Fibroblast of lung (primary cell): ENCODE measurements around the gene C20orf202. TPM values are rescaled to one million over a fixed set of nuclear protein-coding genes. Genes with fewer than 3 reads are reported as not detected.

ENCODE experiments used
- DNase-seq, 2 donors: peaks; one replicate each; pipeline versions ENCODE4 v3.0.0 to v3.0.0-alpha.2; 2010; ENCODE audit warnings: low read depth in 2 of 2
- H2AFZ ChIP-seq: 2 replicates; pipeline ENCODE4 v1.5.1; 2012; ENCODE audit warnings: low read length, control low read depth, inconsistent platforms
- H3K27ac ChIP-seq: 2 replicates; pipeline ENCODE4 v1.5.1; 2011; ENCODE audit warnings: low read length, control low read depth; ENCODE audit not compliant: insufficient read depth
- H3K27me3 ChIP-seq: 2 replicates; pipeline ENCODE4 v1.5.1; 2011; ENCODE audit warnings: mild to moderate bottlenecking, low read length; ENCODE audit not compliant: control insufficient read depth, insufficient read depth
- H3K36me3 ChIP-seq: 2 replicates; pipeline ENCODE4 v1.5.1; 2011; ENCODE audit warnings: low read length; ENCODE audit not compliant: control insufficient read depth, insufficient read depth
- H3K4me1 ChIP-seq: 2 replicates; pipeline ENCODE4 v1.5.1; 2011; ENCODE audit warnings: low read length; ENCODE audit not compliant: control insufficient read depth, insufficient read depth; ENCODE audit errors: extremely low read depth
- H3K4me2 ChIP-seq: 2 replicates; pipeline ENCODE4 v1.5.1; 2011; ENCODE audit warnings: low read length, control low read depth; ENCODE audit not compliant: insufficient read depth; ENCODE audit errors: extremely low read depth
- H3K4me3 ChIP-seq, 4 experiments: fragments of 200-600 bp in 1 of 4; sonication (generic) in 1 of 4; replicated peaks in 1 of 4; 2 replicates each; pipeline ENCODE4 v1.5.1; 2011 to 2016; ENCODE audit warnings: low read length in 4 of 4, low read depth in 3 of 4, mild to moderate bottlenecking in 3 of 4, control low read depth in 2 of 4, inconsistent platforms in 1 of 4, mixed read lengths in 1 of 4; ENCODE audit not compliant: insufficient read depth in 1 of 4; ENCODE audit errors: control extremely low read depth in 1 of 4
- H3K79me2 ChIP-seq: 2 replicates; pipeline ENCODE4 v1.5.1; 2012; ENCODE audit warnings: mild to moderate bottlenecking, low read length, inconsistent platforms; ENCODE audit not compliant: control insufficient read depth, insufficient read depth
- H3K9ac ChIP-seq: 2 replicates; pipeline ENCODE4 v1.5.1; 2011; ENCODE audit warnings: mild to moderate bottlenecking, low read length, control low read depth; ENCODE audit not compliant: insufficient read depth
- H3K9me3 ChIP-seq: 2 replicates; pipeline ENCODE4 v1.5.1; 2012; ENCODE audit warnings: low read depth, low read length; ENCODE audit not compliant: control insufficient read depth, insufficient read depth
- H4K20me1 ChIP-seq: 2 replicates; pipeline ENCODE4 v1.5.1; 2011; ENCODE audit warnings: low read length; ENCODE audit not compliant: control insufficient read depth, insufficient read depth; ENCODE audit errors: extremely low read depth
- EZH2 ChIP-seq: IDR thresholded peaks from 2 replicates; pipeline ENCODE4 v1.5.1; 2012; ENCODE audit warnings: low read length, control low read depth, mild to moderate bottlenecking; ENCODE audit errors: missing control alignments
- polyA plus RNA-seq, 2 donors: library from polyadenylated mRNA; depleted of rRNA in 1 of 2; stranded (reverse) in 1 of 2; unstranded in 1 of 2; fragments of >200 nt; gene quantifications; 2 replicates each; pipeline ENCODE4 v1.2.1, GENCODE V29; 2011 to 2012; ENCODE audit warnings: missing spikeins in 1 of 2
- total RNA-seq: library from RNA; depleted of rRNA; stranded (reverse); fragments of >200 nt; gene quantifications from 2 replicates; pipeline ENCODE4 v1.2.1, GENCODE V29; 2014
- TF ChIP-seq, protein P1 (sequence below), 2 donors: IDR thresholded peaks in 1 of 2; conservative IDR thresholded peaks in 1 of 2; 1 replicate in 1 of 2; 2 replicates in 1 of 2; pipeline ENCODE4 v1.5.1; 2011 to 2012; ENCODE audit warnings: low read length in 2 of 2, control low read depth in 1 of 2, inconsistent platforms in 1 of 2, low read depth in 1 of 2, mild to moderate bottlenecking in 1 of 2

Gene C20orf202
- total and polyA plus RNA-seq, 2 donors (not counting 1 experiment from before 2014, with no cell fraction given), result under 0.01 TPM; not detected in 1

DNA sequence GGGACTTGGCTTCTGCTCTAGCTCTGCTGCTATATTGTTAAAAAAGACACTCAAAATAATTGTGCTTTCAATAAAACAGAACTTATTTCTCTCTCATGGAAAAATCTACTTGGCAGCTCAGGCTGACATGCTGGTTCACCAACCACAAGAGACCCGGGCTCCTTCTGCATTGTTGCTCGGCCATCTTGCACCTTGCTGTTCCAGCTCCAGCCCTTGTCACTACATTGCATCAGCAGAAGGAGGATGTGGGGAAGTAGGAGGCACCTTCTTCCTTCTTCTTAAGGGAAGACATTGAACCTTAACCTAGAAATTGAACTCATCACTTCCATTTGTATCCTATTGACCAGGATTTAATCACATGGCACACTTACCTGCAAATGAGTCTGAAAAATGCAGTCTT, 6.6 kb upstream of the C20orf202 start:
- Histone ChIP-seq H3K9ac (no peak overlapping the region), H4K20me1 (no peaks in the 10 kb centered on the region), H2AFZ (no peak overlapping the region), H3K79me2 (no peaks in the 10 kb centered on the region), H3K27ac (no peak overlapping the region), H3K4me2 (no peak overlapping the region), H3K4me3 (no peak overlapping the region), H3K36me3 (no peaks in the 10 kb centered on the region), H3K27me3 (peaks cover 18% of the 10 kb centered on the region), H3K9me3 (no peaks in the 10 kb centered on the region), H3K4me1 (no peaks in the 10 kb centered on the region)
- no peak for DNase-seq
- TF ChIP-seq, protein P1, sequence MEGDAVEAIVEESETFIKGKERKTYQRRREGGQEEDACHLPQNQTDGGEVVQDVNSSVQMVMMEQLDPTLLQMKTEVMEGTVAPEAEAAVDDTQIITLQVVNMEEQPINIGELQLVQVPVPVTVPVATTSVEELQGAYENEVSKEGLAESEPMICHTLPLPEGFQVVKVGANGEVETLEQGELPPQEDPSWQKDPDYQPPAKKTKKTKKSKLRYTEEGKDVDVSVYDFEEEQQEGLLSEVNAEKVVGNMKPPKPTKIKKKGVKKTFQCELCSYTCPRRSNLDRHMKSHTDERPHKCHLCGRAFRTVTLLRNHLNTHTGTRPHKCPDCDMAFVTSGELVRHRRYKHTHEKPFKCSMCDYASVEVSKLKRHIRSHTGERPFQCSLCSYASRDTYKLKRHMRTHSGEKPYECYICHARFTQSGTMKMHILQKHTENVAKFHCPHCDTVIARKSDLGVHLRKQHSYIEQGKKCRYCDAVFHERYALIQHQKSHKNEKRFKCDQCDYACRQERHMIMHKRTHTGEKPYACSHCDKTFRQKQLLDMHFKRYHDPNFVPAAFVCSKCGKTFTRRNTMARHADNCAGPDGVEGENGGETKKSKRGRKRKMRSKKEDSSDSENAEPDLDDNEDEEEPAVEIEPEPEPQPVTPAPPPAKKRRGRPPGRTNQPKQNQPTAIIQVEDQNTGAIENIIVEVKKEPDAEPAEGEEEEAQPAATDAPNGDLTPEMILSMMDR (conservative IDR thresholded peaks at IDR 0.05 in 1 of 2, IDR thresholded peaks at IDR 0.05 in 1 of 2; ENCODE audit: low read depth in 1 of 2, low read length in 2 of 2), result no peak
- TF ChIP-seq EZH2, result no peak

DNA sequence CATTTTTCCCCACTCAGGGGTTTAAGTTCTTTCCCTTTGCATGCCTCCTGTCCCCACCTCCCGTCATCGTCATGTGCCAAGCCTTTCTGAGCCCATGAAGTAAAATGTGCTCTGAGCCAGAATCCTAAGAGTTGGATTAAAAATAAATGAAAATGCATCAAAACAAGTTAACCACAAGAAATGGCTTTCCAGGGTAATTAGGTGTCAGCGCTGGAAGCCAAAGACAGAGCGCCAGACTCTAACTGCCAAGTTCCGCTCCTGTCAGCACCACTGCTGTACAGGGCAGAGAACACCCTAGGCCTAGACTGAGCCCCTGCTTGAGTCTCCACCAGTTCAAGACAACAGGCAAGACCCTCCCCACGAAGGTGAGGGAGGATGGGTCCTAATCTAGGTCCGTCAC, 5.5 kb upstream of the C20orf202 start:
- no peak for DNase-seq
- peaks cover 22% of the 10 kb centered on the region for H3K27me3 ChIP-seq
- TF ChIP-seq, protein P1 (conservative IDR thresholded peaks at IDR 0.05 in 1 of 2, IDR thresholded peaks at IDR 0.05 in 1 of 2; ENCODE audit: low read depth in 1 of 2, low read length in 2 of 2), result no peak
- TF ChIP-seq EZH2, result no peak

DNA sequence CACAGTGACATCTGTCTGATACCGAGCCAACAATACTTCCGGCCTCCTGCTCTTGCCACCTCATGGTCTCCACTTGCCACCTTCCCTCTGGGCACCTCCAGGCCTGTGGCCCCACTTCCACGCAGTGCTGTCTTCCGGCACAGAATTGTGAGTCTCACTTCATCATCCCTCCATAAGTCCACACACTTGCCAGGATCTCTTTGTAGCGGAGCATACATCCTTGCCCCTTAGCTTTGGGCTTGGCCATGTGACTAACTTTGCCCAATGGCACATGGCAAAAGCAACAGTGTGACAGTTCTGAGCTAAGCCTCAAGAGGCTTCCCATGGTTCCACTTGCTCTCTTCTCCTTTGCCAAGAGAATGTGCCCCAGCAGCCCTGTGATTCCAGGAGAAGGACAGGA, 4.5 kb upstream of the C20orf202 start:
- Histone ChIP-seq H3K27me3 (peaks cover 27% of the 10 kb centered on the region), H3K4me2 (no peak overlapping the region), H3K4me1 (no peaks in the 10 kb centered on the region), H2AFZ (no peak overlapping the region), H3K9ac (no peak overlapping the region), H3K9me3 (no peaks in the 10 kb centered on the region), H3K4me3 (no peak overlapping the region), H3K36me3 (no peaks in the 10 kb centered on the region), H3K79me2 (no peaks in the 10 kb centered on the region), H4K20me1 (no peaks in the 10 kb centered on the region), H3K27ac (no peak overlapping the region)
- DNase-seq, result no peak
- TF ChIP-seq, protein P1 (conservative IDR thresholded peaks at IDR 0.05 in 1 of 2, IDR thresholded peaks at IDR 0.05 in 1 of 2; ENCODE audit: low read depth in 1 of 2, low read length in 2 of 2), result no peak
- no peak for TF ChIP-seq EZH2

More for the DNA sequence above, 5.5 kb upstream of the C20orf202 start:
- H3K27ac ChIP-seq, result no peak overlapping the region
- no peaks in the 10 kb centered on the region for H3K9me3 ChIP-seq
- no peaks in the 10 kb centered on the region for H3K79me2 ChIP-seq
- no peaks in the 10 kb centered on the region for H4K20me1 ChIP-seq
- no peak overlapping the region for H3K9ac ChIP-seq
- H3K36me3 ChIP-seq, result no peaks in the 10 kb centered on the region
- no peak overlapping the region for H2AFZ ChIP-seq
- no peak overlapping the region for H3K4me3 ChIP-seq
- no peaks in the 10 kb centered on the region for H3K4me1 ChIP-seq
- no peak overlapping the region for H3K4me2 ChIP-seq
